Liver (tissue), 9 donors: ENCODE measurements around the gene ZFP1. TPM values are rescaled to one million over a fixed set of nuclear protein-coding genes. Genes with fewer than 3 reads are reported as not detected.

ENCODE experiments used
- DNase-seq: peaks from one replicate; pipeline ENCODE4 v3.0.0-alpha.2; 2017; ENCODE audit warnings: low spot score
- H3K27ac ChIP-seq, 2 donors: one replicate each; pipeline ENCODE4 v1.7.0; 2013; ENCODE audit warnings: inconsistent platforms in 2 of 2, low read length in 2 of 2, control low read depth in 1 of 2, low read depth in 1 of 2, mild to moderate bottlenecking in 1 of 2
- H3K27me3 ChIP-seq, 4 donors: one replicate each; pipeline versions ENCODE4 v1.6.1 to v1.7.0; 2013; ENCODE audit warnings: low read length in 3 of 4, inconsistent platforms in 1 of 4, mild to moderate bottlenecking in 1 of 4, moderate library complexity in 1 of 4; ENCODE audit not compliant: control insufficient read depth in 4 of 4, insufficient read depth in 4 of 4
- H3K36me3 ChIP-seq, 4 donors: one replicate each; pipeline versions ENCODE4 v1.6.1 to v1.7.0; 2013; ENCODE audit warnings: low read length in 3 of 4, mild to moderate bottlenecking in 3 of 4, low read depth in 1 of 4, moderate library complexity in 1 of 4; ENCODE audit not compliant: control insufficient read depth in 4 of 4, insufficient read depth in 3 of 4
- H3K4me1 ChIP-seq, 4 donors: one replicate each; pipeline versions ENCODE4 v1.6.1 to v1.7.0; 2013; ENCODE audit warnings: low read length in 3 of 4, mild to moderate bottlenecking in 3 of 4, moderate library complexity in 1 of 4; ENCODE audit not compliant: control insufficient read depth in 4 of 4, insufficient read depth in 4 of 4
- H3K4me3 ChIP-seq, 3 donors: one replicate each; pipeline versions ENCODE4 v1.6.1 to v1.7.0; 2013; ENCODE audit warnings: low read length in 3 of 3, control low read depth in 1 of 3, low read depth in 1 of 3, mild to moderate bottlenecking in 1 of 3
- H3K9ac ChIP-seq, 2 donors: one replicate each; pipeline ENCODE4 v1.7.0; 2013; ENCODE audit warnings: low read length in 2 of 2, mild to moderate bottlenecking in 2 of 2, moderate library complexity in 2 of 2, control low read depth in 1 of 2, low read depth in 1 of 2
- H3K9me3 ChIP-seq, 4 donors: one replicate each; pipeline versions ENCODE4 v1.6.1 to v1.7.0; 2013; ENCODE audit warnings: low read length in 3 of 4; ENCODE audit not compliant: control insufficient read depth in 4 of 4
- FOXA1 ChIP-seq: IDR thresholded peaks from 2 replicates; pipeline ENCODE4 v1.6.1; 2016; ENCODE audit warnings: antibody characterized with exemption
- FOXA2 ChIP-seq: IDR thresholded peaks from 2 replicates; pipeline ENCODE4 v1.6.1; 2016; ENCODE audit warnings: antibody characterized with exemption
- GABPA ChIP-seq, 2 donors: IDR thresholded peaks in 1 of 2; conservative IDR thresholded peaks in 1 of 2; 2 replicates each; pipeline ENCODE4 v1.6.1; 2016; ENCODE audit warnings: antibody characterized with exemption in 2 of 2, mild to moderate bottlenecking in 1 of 2, moderate library complexity in 1 of 2
- HNF4A ChIP-seq, 2 donors: conservative IDR thresholded peaks; 2 replicates each; pipeline ENCODE4 v1.6.1; 2016; ENCODE audit warnings: antibody characterized with exemption in 2 of 2, mild to moderate bottlenecking in 2 of 2
- JUND ChIP-seq, 2 donors: IDR thresholded peaks; 2 replicates each; pipeline ENCODE4 v1.6.1; 2016; ENCODE audit warnings: antibody characterized with exemption in 2 of 2
- RAD21 ChIP-seq, 2 donors: IDR thresholded peaks; 2 replicates each; pipeline ENCODE4 v1.6.1; 2016; ENCODE audit warnings: antibody characterized with exemption in 2 of 2, mild to moderate bottlenecking in 2 of 2
- RXRA ChIP-seq, 2 donors: IDR thresholded peaks; 2 replicates each; pipeline ENCODE4 v1.6.1; 2017 to 2018; ENCODE audit warnings: antibody characterized with exemption in 2 of 2, mild to moderate bottlenecking in 1 of 2
- TAF1 ChIP-seq: conservative IDR thresholded peaks from 2 replicates; pipeline ENCODE4 v1.6.1; 2016; ENCODE audit warnings: antibody characterized with exemption, mild to moderate bottlenecking
- WGBS: extraction: QIAGEN DNeasy Blood & Tissue Kit; methylation state at CpG from one replicate; pipeline ENCODE4 v1.1.7; 2013; 5-methylcytosine and 5-hydroxymethylcytosine counted together
- polyA plus RNA-seq, 2 donors: library from polyadenylated mRNA; stranded (reverse) in 1 of 2; unstranded in 1 of 2; fragments of 200-250 nt in 1 of 2; fragments of >200 nt in 1 of 2; fragmentation: Nextera tagmentation in 1 of 2; extraction: Ambion mirVana in 1 of 2; gene quantifications; one replicate each; pipeline versions ENCODE4 v1.2.1 to v1.2.3, GENCODE V29; 2013 to 2015
- total RNA-seq, 2 donors: library from RNA; depleted of rRNA; stranded (reverse); fragments of >200 nt; gene quantifications; one replicate each; pipeline ENCODE4 v1.2.3, GENCODE V29; 2014
- TF ChIP-seq, protein P1 (sequence below): IDR thresholded peaks from 2 replicates; pipeline ENCODE4 v1.6.1; 2016; ENCODE audit warnings: antibody characterized with exemption
- TF ChIP-seq, protein P2 (sequence below): IDR thresholded peaks from 2 replicates; pipeline ENCODE4 v1.6.1; 2016; ENCODE audit warnings: antibody characterized with exemption, mild to moderate bottlenecking
- TF ChIP-seq, protein P3 (sequence below): fragments of 150-350 bp; IDR thresholded peaks from 2 replicates; pipeline ENCODE4 v1.5.1; 2017; ENCODE audit warnings: improper control_type of control experiment, low read depth, low read length; ENCODE audit not compliant: missing input control
- donor health status: healthy.
- donor health status: healthy.
- donor health status: healthy.
- donor health status: healthy.
- donor health status: healthy.

The ZFP1 gene
- total and polyA plus RNA-seq, 4 donors: 3.8 to 8.5 (median 6.0) TPM

DNA sequence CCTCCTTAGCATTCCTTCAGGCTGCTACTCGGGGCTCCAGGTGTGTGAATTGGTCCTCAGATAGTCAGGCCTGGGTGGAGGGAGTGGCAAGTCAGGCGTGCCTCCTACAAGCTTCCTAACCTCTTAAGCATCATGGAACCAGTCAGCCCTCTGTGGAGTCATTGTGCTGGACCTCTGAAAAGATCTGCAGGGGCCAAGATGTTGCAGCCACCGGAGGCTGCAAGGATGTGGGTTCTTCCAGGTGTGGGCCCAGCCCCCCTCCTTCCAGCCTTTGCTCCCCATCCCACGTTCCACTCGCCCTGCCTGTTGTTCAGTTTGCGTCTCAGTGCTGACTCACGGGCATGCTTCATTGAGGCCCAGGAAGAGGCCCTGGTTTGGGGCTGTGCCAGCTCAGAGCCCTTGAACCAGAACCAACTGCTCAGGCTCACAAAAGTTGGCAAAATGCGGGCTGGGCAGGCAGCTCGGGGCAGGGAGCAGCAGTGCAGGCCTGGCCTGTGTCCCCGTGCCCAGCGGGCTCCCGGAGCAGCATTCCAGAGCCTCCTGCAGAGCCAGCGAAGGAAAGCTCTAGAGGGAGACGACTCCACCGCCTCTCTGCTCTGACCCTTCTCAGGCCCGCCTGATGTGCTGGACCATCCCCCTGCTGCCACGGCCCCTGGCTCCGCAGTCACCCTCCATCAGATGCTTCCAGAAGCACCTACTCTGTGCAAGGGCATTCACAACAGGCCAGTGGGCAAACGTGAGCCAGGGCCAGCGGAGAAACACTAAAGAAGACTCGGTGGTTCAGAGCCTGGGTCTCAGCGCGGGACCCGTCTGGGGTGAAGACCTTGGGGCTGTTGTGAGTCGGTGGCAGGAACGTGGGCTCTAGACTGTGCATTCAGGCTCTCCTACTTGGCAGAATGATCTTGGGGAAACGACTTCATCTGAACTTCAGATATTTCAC is 39.3 kb upstream of the ZFP1 start (continued):
- TF ChIP-seq, protein P1, sequence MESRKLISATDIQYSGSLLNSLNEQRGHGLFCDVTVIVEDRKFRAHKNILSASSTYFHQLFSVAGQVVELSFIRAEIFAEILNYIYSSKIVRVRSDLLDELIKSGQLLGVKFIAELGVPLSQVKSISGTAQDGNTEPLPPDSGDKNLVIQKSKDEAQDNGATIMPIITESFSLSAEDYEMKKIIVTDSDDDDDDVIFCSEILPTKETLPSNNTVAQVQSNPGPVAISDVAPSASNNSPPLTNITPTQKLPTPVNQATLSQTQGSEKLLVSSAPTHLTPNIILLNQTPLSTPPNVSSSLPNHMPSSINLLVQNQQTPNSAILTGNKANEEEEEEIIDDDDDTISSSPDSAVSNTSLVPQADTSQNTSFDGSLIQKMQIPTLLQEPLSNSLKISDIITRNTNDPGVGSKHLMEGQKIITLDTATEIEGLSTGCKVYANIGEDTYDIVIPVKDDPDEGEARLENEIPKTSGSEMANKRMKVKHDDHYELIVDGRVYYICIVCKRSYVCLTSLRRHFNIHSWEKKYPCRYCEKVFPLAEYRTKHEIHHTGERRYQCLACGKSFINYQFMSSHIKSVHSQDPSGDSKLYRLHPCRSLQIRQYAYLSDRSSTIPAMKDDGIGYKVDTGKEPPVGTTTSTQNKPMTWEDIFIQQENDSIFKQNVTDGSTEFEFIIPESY: no peak
- TF ChIP-seq GABPA (IDR thresholded peaks at IDR 0.05 in 1 of 2, conservative IDR thresholded peaks at IDR 0.05 in 1 of 2) (no peak), FOXA2 (peak; percentile 39)

DNA sequence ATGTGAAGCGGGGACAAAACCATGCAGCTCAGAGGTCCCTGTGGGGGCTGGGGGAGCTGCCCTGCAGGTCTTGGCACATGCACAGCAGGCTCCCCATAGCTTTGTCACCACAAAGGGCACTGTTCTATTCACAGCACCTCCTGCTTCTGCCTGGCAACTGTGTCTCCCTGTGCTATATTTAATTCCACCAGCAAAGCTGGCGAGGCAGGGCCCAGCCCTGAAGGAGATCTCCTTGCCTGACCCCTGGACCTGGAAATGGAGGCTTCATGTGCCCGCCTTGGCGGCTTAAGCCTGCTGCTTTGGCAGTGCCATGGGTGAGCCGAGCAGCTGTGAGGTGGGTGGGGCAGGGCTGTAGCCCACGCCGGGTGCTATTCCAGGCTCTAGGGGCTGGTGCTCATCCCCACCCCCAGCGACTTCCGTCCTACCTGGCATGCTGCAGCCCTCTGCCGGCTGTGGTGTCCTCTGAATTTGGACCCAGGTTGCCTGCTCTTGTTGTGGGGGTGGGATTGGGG is 38.5 kb upstream of the ZFP1 start:
- DNase-seq: no peak
- peaks cover 0 to 9% (median 2%) of the 10 kb centered on the region in 4 donors for H3K36me3 ChIP-seq
- H3K27ac ChIP-seq: peak overlapping the region; percentile 79 to 82
- WGBS: 29% methylated on average over 10 of the region's 10 CpGs
- H3K27me3 ChIP-seq: no peaks in the 10 kb centered on the region
- no peak overlapping the region for H3K4me3 ChIP-seq
- peaks cover 19 to 52% (median 34%) of the 10 kb centered on the region in 4 donors for H3K4me1 ChIP-seq
- peak; percentile 39 to 45 for TF ChIP-seq RAD21 (IDR thresholded peaks at IDR 0.05)
- TF ChIP-seq JUND (IDR thresholded peaks at IDR 0.05): no peak
- TF ChIP-seq HNF4A (conservative IDR thresholded peaks at IDR 0.05): peak in 1 of 2 donors; percentile 2
- TF ChIP-seq TAF1: no peak
- TF ChIP-seq, protein P2, sequence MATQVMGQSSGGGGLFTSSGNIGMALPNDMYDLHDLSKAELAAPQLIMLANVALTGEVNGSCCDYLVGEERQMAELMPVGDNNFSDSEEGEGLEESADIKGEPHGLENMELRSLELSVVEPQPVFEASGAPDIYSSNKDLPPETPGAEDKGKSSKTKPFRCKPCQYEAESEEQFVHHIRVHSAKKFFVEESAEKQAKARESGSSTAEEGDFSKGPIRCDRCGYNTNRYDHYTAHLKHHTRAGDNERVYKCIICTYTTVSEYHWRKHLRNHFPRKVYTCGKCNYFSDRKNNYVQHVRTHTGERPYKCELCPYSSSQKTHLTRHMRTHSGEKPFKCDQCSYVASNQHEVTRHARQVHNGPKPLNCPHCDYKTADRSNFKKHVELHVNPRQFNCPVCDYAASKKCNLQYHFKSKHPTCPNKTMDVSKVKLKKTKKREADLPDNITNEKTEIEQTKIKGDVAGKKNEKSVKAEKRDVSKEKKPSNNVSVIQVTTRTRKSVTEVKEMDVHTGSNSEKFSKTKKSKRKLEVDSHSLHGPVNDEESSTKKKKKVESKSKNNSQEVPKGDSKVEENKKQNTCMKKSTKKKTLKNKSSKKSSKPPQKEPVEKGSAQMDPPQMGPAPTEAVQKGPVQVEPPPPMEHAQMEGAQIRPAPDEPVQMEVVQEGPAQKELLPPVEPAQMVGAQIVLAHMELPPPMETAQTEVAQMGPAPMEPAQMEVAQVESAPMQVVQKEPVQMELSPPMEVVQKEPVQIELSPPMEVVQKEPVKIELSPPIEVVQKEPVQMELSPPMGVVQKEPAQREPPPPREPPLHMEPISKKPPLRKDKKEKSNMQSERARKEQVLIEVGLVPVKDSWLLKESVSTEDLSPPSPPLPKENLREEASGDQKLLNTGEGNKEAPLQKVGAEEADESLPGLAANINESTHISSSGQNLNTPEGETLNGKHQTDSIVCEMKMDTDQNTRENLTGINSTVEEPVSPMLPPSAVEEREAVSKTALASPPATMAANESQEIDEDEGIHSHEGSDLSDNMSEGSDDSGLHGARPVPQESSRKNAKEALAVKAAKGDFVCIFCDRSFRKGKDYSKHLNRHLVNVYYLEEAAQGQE: no peak
- no peak for TF ChIP-seq GABPA (IDR thresholded peaks at IDR 0.05 in 1 of 2, conservative IDR thresholded peaks at IDR 0.05 in 1 of 2)
- TF ChIP-seq RXRA (IDR thresholded peaks at IDR 0.05): peak in 1 of 2 donors; percentile 39
- TF ChIP-seq, protein P3, sequence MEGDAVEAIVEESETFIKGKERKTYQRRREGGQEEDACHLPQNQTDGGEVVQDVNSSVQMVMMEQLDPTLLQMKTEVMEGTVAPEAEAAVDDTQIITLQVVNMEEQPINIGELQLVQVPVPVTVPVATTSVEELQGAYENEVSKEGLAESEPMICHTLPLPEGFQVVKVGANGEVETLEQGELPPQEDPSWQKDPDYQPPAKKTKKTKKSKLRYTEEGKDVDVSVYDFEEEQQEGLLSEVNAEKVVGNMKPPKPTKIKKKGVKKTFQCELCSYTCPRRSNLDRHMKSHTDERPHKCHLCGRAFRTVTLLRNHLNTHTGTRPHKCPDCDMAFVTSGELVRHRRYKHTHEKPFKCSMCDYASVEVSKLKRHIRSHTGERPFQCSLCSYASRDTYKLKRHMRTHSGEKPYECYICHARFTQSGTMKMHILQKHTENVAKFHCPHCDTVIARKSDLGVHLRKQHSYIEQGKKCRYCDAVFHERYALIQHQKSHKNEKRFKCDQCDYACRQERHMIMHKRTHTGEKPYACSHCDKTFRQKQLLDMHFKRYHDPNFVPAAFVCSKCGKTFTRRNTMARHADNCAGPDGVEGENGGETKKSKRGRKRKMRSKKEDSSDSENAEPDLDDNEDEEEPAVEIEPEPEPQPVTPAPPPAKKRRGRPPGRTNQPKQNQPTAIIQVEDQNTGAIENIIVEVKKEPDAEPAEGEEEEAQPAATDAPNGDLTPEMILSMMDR: peak; percentile 3
- TF ChIP-seq FOXA1: no peak
- TF ChIP-seq FOXA2: no peak
- peak overlapping the region; percentile 13 to 23 for H3K9ac ChIP-seq
- no peaks in the 10 kb centered on the region for H3K9me3 ChIP-seq
